NCI-H146 treated with DMSO at 0.1 percent for 48 hours (cell line): ENCODE measurements around the gene DLX2.
"Not testable (repeated sequence)": the region's sequence is repeated elsewhere in the genome, so short reads cannot be mapped to it uniquely, and the experiment has no call there.

Experiments used
- DNase-seq: peaks from one replicate; lab custom pipeline; 2025; ENCODE audit not compliant: unreplicated experiment; lab: John Stamatoyannopoulos, UW

DLX2 gene

GRCh38 chr2:172102391-172103359 is at the start of gene DLX2:
Gene DLX2 (minus strand): TSS chr2:172102900. CDS start chr2:172102538, 362 bp downstream.
- DNase-seq, result peak; percentile 89

GRCh38 chr2:172147944-172148650 is 45.4 kb upstream of the DLX2 start:
- DNase-seq, result no peak

- no peak for DNase-seq
Measured at GRCh38 chr2:172143817-172144216, 41.1 kb upstream of the DLX2 start.

GRCh38 chr2:172138727-172139126 is 36.0 kb upstream of the DLX2 start:
- not testable (repeated sequence) for DNase-seq

GRCh38 chr2:172137943-172138342 is 35.2 kb upstream of the DLX2 start:
- DNase-seq, result no peak

GRCh38 chr2:172137109-172137508 is 34.4 kb upstream of the DLX2 start:
- no peak for DNase-seq

- no peak for DNase-seq
Measured at GRCh38 chr2:172135446-172135845, 32.7 kb upstream of the DLX2 start.

GRCh38 chr2:172134270-172134669 is 31.6 kb upstream of the DLX2 start:
- no peak for DNase-seq

- DNase-seq, result no peak
Measured at GRCh38 chr2:172131713-172132555, 29.2 kb upstream of the DLX2 start.

GRCh38 chr2:172129404-172129803 is 26.7 kb upstream of the DLX2 start:
- DNase-seq, result no peak

- DNase-seq, result no peak
Measured at GRCh38 chr2:172128484-172128883, 25.8 kb upstream of the DLX2 start.

GRCh38 chr2:172120118-172120517 is 17.4 kb upstream of the DLX2 start:
- DNase-seq, result no peak

GRCh38 chr2:172119089-172119488 is 16.4 kb upstream of the DLX2 start:
- DNase-seq, result no peak

- no peak for DNase-seq
Measured at GRCh38 chr2:172116107-172116506, 13.4 kb upstream of the DLX2 start.

GRCh38 chr2:172114579-172114978 is 11.9 kb upstream of the DLX2 start:
- DNase-seq, result no peak

GRCh38 chr2:172114176-172114575 is 11.5 kb upstream of the DLX2 start:
- not testable (repeated sequence) for DNase-seq

- DNase-seq, result no peak
Measured at GRCh38 chr2:172113617-172114016, 10.9 kb upstream of the DLX2 start.

GRCh38 chr2:172109988-172110811 is 7.5 kb upstream of the DLX2 start:
- no peak for DNase-seq

GRCh38 chr2:172109256-172109987 is 6.7 kb upstream of the DLX2 start:
- DNase-seq, result no peak

- no peak for DNase-seq
Measured at GRCh38 chr2:172108587-172108930, 5.9 kb upstream of the DLX2 start.
